SK-N-DZ (cell line): ENCODE data around the gene LRP4. TPM values are rescaled to one million over a fixed set of nuclear protein-coding genes. Genes with fewer than 3 reads are reported as not detected.
A peak's percentile ranks its signal among the peaks of the same experiment; 100 is the strongest.
"Not testable (repeated sequence)": the region's sequence is repeated elsewhere in the genome, so short reads cannot be mapped to it uniquely, and the experiment has no call there.

Source experiments
- DNase-seq: peaks from one replicate; pipeline ENCODE4 v3.0.0-alpha.2; 2015; ENCODE audit warnings: low spot score
- polyA plus RNA-seq, 2 experiments: library from polyadenylated mRNA; depleted of rRNA; stranded (reverse); fragments of >200 nt; gene quantifications; 2 replicates each; pipeline ENCODE4 v1.2.3, GENCODE V29; 2014

Gene LRP4, protein sequence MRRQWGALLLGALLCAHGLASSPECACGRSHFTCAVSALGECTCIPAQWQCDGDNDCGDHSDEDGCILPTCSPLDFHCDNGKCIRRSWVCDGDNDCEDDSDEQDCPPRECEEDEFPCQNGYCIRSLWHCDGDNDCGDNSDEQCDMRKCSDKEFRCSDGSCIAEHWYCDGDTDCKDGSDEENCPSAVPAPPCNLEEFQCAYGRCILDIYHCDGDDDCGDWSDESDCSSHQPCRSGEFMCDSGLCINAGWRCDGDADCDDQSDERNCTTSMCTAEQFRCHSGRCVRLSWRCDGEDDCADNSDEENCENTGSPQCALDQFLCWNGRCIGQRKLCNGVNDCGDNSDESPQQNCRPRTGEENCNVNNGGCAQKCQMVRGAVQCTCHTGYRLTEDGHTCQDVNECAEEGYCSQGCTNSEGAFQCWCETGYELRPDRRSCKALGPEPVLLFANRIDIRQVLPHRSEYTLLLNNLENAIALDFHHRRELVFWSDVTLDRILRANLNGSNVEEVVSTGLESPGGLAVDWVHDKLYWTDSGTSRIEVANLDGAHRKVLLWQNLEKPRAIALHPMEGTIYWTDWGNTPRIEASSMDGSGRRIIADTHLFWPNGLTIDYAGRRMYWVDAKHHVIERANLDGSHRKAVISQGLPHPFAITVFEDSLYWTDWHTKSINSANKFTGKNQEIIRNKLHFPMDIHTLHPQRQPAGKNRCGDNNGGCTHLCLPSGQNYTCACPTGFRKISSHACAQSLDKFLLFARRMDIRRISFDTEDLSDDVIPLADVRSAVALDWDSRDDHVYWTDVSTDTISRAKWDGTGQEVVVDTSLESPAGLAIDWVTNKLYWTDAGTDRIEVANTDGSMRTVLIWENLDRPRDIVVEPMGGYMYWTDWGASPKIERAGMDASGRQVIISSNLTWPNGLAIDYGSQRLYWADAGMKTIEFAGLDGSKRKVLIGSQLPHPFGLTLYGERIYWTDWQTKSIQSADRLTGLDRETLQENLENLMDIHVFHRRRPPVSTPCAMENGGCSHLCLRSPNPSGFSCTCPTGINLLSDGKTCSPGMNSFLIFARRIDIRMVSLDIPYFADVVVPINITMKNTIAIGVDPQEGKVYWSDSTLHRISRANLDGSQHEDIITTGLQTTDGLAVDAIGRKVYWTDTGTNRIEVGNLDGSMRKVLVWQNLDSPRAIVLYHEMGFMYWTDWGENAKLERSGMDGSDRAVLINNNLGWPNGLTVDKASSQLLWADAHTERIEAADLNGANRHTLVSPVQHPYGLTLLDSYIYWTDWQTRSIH (N-terminal part only)
- polyA plus RNA-seq (2014; cell fraction: cytosol; rRNA removed) = 4.2 and 5.8 TPM in 2 replicates
- 5.7 and 9.1 TPM in 2 replicates for polyA plus RNA-seq (2014; cell fraction: nucleus; rRNA removed)

DNA sequence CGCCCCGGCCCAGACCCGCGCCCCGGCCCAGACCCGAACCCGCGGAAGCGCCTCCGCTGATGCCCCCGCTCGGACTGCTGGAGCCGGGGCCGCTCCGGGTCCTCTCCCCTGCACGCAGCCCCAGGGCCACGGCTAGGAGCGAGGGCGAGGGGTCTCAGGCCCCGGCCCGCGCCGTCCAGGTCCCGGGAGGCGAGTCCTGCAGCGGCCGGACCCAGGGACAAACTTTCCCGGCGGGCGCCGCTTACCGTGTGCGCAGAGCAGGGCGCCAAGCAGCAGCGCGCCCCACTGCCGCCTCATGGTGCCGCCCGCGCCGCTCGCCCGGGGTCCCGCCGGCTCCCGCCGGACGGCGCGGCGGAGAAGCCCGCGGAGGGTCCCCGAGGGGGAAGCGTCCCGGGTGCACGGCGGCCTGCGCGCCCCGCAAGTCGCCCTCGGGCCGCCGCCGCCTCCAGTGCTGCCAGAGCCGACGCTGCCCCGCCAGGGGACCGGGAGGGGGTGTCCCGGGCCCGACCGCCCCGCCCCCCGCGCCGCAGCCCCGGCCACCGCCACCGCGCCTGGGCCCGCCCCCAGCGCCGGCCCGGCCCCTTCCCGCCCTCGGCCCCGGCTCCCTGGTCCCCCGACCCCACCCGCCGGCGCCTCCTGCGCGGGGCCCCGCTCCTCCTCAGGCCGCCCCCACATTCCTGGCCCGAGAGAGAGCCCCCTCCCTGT, at the start of gene LRP4:
LRP4 (minus strand) TSS at position 468 of the 705 bp plus-strand sequence; CDS start at position 297, 171 bp downstream.
- DNase-seq = no peak

DNA sequence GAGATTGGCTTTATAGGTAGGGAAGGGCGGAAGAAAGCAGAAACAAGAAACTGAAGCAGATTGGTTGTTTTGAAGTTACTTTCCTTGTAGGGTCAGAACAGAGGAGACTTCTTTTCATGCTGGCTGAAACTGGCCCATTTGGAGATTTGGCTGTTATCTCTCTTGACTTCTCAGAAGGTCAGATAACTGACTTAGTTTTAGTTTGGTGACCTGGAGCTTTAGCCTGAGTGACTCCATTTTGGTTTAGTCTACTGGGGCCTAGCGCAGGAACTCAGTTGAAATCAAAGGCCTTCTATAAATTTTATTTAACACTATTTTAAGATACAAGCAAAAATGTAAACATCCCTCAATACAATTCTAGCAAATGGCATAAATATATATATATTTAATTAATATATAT, 49.6 kb upstream of the LRP4 start:
- no peak for DNase-seq

DNA sequence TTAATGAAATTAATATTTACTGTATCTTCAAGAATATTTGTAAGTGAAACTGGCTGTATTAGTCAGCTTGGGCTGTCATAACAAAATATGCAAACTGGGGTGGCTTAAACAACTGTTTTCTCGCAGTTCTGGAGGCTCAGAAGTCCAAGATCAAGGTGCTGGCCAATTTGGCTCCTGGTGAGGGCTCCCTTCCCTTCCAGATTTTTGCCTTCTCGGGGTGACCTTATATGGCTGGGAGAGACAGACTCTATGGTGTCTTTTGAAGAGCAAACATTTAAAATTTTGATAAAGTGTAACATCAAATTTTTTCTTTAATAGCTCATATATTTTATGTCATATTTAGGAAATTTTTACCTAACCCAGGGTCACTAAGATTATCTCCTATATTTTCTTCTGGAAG, 48.4 kb upstream of the LRP4 start:
- DNase-seq = no peak

DNA sequence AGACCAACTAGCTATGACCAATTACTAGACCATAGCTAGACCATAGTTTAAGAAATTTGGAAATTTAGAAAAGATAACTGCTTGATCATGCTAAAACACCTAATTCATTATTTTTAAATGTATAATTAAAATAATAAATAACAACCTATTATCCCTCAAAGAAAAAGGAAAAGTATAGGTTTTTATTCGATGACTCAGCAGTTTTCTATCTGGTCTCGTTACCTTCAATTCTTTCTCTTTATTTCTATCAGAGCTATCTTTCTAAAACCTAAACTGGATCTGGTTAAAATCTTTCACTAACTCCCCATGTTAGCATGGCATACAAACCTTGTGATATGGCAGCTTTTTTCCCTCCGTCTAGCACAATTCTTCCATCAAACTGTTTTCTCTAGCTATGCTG, 45.5 kb upstream of the LRP4 start:
- no peak for DNase-seq

DNA sequence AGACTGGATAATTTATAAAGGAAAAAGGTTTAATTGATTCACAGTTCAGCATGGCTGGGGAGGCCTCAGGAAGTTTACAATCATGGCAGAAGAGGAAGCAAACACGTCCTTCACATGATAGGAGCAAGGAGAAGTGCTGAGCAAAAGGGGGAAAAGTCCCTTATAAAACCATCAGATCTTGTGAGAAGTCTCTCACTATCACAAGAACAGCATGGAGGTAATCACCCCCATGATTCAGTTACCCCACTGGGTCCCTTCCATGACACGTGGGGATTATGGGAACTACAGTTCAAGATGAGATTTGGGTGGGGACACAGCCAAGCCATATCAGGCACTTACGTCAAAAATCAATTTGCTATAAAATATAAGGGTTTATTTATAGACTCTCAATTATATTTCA, 43.5 kb upstream of the LRP4 start:
- not testable (repeated sequence) for DNase-seq

DNA sequence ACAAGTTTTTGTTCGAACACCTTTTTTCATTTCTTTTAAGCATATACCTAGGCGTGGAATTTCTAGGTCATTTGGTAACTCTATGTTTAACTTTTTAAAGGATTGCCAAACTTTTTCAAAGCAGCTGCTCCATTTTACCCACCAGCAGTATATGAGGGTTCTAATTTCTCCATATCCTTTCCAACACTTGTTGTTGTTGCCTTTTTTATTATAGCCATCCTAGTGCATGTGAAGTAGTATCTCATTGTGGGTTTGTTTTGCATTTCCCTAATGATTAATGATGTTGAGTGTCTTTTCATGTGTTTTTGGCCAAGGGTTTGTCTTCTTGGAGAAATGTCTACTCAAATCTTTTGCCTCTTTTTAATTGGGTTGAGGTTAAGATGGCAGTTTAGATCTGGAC, 42.7 kb upstream of the LRP4 start:
- DNase-seq = no peak

DNA sequence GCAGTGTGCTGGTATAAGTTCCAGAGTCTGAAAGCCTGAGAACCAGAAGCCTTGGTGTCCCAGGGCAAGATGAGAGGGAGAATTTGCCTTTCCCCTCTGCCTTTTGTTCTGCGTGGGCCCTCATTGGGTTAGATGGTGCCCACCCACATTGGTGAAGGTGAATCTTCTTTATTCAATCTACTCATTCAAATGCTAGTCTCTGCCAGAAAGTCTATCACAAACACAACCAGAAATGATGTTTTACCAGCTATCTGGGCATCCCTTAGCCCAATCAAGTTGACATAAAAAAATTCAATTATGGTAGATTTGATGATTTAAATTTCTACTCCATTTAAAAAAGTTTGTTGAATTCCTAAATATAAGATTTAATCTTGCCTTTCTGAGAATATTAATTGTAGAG, 40.4 kb upstream of the LRP4 start:
- no peak for DNase-seq

DNA sequence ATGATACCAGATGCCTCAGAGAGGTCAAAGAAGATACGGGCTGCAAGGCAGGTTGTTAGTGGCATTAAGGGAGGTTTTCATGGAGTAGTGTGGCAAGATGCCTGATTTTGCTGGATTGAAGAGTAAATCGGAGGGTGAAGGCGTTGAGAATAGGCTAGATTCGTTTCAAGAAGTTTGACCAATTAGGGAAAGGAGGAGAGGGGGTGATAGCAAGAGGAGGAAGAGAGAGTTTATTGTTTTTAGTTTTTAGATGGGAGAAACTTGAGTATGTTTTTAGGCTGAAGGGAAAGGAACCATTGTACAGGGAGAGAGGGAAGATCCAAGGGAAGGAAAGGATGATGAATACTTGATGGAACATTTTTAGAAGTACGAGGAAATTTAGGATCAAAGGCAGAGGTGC, 34.7 kb upstream of the LRP4 start:
- no peak for DNase-seq

DNA sequence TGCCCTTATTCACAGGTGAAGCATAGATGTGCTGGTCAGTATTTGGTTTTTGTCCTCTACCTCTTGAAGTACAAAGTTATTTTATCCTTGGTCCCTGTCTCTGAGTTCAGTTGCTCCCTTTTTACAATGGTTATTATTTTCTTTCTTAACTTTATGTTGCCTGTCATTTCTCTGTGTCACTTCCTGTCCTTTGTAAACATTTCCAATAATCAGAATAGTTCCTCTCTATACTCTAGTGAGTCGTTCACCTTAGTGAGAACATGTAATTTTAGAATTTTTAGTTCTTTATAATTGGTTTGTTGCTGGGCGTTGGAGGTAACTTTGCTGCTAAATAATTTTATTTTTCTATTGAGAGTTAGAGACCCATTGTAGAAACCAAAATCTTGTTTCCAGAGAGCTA, 34.2 kb upstream of the LRP4 start:
- no peak for DNase-seq

DNA sequence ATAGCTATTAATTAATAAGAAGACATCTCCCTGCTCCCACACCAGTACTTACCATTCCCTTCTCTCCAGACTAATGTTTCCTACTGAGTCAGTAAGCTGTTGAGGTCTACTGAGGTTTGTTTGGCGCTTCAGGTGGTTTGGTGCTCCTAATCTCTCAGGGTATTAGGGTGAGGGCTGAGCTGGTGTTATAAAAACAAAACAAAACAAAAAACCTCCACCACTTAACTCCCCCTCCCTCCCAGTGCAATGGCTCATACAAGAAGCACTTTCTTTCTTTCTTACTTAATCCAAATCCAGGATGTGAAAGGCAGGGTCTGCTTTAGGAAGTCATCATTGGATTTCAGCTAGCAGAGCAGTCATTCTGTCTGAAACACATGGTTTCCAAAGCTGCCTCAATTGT, 33.5 kb upstream of the LRP4 start:
- no peak for DNase-seq

DNA sequence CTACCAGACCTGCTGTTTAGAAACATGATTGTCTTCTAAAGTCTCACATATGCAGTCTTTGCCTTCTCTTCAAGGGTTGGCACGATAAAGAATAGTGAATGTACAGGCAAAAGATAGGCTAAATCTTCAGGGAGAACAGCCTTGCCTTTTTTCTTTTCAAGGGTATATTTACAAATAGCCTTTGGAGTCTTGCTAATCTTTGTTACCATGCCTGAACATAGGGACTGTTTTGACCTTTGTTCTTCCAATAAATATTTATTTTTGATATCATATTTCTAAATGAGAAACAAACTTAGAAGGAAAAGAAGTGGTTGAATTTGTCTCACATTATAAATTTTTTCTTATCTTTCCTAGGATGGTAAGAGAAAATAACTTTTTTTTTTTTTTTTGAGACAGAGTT, 30.9 kb upstream of the LRP4 start:
- DNase-seq = no peak

DNA sequence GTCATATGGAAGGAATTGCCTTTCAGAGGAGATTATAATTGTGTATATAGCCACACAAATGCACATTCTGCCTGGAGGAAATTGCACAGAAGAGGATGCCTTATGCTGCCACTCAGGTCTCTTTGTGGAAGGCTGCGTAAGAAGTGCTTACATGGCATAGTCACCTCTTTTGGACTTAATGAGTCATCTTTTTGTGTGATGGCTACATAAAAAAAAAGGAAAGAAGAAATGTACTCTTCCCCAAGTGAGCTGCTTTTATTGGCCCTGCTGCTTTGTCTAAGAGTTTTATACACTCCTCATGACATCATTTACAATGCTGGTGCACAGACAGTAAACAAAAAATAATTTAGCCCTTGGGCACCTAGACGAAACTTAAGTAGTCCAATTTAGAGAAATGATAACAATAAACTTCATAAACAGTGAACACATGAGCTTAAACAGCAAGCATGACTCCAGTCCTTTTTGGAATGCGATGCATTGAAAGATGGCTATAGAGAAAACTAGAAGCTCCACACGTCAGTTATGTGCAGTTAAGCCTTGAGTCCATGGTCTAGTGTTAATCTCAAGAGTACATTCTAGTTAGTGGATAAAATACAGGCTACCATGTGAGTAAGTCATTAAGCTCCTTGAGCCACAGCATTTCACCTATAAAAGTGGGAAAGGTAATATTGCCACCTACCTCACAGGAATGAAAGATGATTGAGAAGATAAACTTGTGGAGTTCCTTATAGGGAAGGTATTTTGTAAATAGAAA, 30.2 kb upstream of the LRP4 start:
- no peak for DNase-seq

DNA sequence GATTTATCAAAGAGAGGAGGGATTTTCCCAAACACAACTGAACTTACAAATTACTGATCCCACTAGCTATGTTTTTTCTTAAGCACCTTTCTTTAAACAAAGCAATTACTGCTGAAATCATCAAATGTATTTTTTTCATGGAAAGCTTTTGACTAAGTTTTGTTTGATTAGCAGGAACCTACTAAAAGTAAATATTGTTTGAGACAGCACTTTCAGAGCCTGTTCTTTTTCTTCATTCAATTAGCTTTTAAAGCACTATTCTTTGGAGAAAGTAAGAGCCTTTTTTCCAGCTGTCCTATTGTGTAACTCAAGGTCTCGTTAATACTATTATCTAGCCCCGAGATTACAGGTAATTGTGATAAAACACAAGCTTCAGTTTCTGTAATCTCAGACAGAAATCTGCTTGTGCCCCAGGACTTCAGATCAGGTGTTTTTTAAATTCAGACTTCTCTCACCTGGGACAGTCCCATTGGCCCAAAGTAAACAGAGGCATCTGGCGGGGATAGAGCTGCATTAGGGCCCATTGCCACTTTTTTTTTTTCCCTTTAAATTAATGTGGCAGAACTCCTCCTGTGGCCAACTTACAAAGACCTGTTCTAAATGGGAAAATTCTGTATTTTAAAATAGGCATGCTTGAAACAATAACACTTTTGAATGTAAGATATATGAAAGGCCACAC, 29.2 kb upstream of the LRP4 start:
- no peak for DNase-seq

DNA sequence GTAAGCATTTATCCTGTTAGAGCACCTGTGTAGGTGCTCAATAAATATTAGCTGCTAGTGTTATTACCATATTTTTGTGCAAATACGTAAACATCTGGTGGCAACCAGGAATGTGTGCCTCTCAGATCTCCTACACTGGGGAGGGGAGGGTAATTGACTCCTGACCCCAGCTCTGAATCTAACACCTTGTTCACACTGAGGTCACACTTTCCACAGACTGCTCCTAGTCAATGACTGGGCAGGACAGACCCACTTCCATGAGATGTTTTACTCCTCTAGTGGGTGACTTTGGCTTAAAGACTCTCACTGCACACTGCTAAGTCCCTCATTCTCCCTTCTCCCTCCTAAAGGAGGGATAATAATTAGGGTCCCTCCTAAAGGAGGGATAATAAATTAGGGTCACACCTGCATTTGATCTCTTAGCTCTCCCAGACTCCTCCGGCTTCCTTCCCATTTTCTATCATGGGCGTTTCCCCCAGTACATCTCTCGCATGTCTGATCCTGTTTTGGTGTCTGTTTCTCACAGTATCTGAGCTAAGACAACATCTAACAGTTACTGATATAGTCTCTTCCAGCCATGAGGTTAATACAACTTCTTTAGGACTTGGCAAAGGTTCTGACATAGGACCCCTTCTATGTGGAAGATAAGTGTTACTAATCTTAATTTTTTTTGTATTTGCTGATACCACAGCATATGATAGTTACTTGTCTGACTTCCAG, 26.2 kb upstream of the LRP4 start:
- DNase-seq = no peak

DNA sequence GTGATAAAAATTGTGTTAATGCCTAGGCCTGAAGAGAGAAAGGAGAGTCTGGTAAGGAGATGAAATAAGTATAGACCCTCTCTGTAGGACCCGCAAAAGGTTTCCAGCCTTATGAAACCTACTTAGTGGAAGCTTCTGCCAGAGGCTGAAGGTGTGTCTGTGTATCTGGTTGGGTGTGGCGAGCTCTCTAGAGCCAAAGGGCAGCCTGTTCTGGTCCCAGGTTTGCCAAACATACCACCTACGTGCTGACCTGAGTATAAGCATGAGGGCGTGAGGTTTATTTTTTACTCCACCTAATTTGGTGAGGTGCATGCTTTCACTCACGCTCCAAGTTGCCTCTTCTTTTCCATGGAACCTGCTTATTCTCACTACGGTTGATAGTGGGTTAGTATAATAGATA, 23.8 kb upstream of the LRP4 start:
- no peak for DNase-seq

DNA sequence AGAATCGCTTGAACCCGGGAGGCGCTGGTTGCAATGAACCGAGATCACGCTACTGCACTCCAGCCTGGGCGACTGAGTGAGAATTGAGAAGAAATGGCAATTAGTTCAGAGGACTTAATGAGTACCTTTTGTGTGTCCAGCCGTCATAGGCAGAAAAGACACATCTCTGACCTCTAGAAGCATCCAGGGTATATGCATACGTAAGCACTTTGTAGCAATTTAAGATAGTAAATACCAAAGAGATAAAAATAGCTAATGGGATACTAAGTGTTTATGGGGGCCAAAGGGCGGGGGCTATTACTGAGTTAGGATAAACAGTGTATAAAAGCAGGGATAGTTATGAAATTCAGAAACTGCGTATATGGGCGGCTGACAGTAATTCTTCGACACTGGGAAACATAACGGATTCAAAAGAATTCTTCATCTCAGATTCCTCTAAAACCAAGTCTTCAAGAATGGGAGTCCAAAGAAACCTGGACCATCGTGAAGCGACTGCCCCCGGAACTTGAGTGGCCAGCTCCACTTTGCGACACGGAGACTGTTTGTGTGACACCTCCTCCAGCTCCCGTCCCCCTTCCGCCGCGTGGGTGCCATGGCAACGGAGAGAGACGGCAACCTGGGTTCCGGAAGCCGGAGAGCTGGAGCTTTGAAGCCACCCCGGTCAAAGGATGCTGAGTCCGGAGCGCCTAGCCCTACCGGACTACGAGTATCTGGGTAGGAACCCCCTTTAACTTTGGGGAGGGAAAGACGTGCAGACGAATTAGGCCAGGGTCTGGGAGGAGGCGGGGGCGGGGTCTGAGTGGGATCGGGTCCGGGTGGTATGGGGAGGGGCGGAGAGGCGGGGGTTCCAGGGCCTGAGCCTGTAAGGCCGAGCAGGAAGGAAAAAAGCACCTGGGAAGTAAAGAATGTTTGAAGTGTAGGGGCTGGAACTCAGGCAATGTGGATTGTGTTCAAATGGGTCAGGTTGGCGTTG, 18.1 kb upstream of the LRP4 start, which contains the start of gene CSTPP1:
CSTPP1 (plus strand) TSS at position 624 of the 973 bp plus-strand sequence; CDS start at position 669, 45 bp downstream.
- peak; percentile 93 for DNase-seq

DNA sequence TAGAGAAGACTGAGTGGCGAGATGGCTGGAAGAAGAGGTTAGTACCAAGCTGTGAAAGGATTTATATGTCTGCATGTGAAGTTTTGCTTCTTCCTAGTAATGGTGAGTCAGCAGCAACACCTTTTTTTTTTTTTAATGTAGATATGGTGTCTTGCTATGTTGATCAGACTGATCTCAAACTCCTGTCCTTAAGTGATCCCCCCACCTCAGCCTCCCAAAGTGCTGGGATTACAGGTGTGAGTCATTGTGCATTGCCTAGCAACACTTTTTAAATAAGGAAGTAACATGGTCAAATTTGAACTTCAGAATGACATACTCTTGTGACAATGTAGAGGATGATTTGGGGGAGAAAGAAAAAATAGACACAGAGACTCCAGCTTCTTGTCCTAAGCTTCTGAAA, 11.7 kb upstream of the LRP4 start:
- DNase-seq = no peak

DNA sequence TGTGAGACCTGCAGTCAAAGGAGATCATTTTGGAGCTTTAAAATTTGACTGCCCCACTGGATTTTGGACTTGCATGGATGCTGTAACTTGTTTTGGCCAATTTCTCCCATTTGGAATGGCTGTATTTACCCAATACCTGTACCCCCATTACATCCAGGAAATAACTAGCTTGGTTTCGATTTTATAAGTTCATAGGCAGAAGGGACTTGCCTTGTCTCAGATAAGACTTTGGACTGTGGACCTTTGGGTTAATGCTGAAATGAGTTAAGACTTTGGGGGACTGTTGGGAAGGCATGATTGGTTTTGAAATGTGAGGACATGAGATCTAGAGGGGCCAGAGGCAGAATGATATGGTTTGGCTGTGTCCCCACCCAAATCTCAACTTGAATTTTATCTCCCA, 10.4 kb upstream of the LRP4 start:
- not testable (repeated sequence) for DNase-seq
